Measurements from ENCODE around the gene BCAR3.

- TF ChIP-seq EZH2 (IDR thresholded peaks at IDR 0.05; ENCODE audit: borderline replicate concordance, low read length) (no peak), CTCF (conservative IDR thresholded peaks at IDR 0.05 in 1 of 2, IDR thresholded peaks at IDR 0.05 in 1 of 2; ENCODE audit: extremely low read depth in 1 of 2, insufficient read depth in 1 of 2, low read depth in 1 of 2, low read length in 2 of 2) (no peak)
These were observed 39.5 kb upstream of the BCAR3 start for GRCh38 chr1:93720956-93721626.

All from mammary epithelial cell (primary cell).